Measurements from ENCODE around the gene RELA. TPM values are rescaled to one million over a fixed set of nuclear protein-coding genes. Genes with fewer than 3 reads are reported as not detected.
"Not testable (repeated sequence)": the region's sequence is repeated elsewhere in the genome, so short reads cannot be mapped to it uniquely, and the experiment has no call there.

RELA gene
- total RNA-seq, 4 donors from 2014 or later, result 47.3 to 78.8 (median 63.9) TPM

DNA sequence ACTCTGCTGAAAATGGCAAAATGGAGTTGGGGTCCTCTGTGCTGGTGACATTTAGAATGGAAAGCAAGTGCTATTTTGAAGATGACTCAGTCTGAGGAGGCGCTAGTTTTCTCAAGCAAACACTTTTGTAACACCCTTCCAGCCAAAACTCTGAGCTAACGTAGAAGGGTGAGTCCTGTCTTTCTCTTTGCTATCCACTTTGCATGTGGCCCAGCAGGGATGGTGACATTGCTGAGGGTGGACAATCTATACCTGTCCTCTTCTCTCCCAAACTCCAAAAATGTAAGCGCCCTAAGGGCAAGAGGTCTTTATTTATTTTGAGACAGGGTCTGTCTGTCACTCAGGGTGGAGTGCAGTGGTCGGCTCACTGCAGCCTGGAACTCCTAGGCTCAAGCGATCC, 45.7 kb upstream of the RELA start:
- TF ChIP-seq EP300 (IDR thresholded peaks at IDR 0.05), result no peak
- TF ChIP-seq POLR2A (IDR thresholded peaks at IDR 0.05), result no peak
- no peak for TF ChIP-seq POLR2AphosphoS5 (IDR thresholded peaks at IDR 0.05)
- no peak for TF ChIP-seq CTCF (IDR thresholded peaks at IDR 0.05)
- Histone ChIP-seq H3K27ac (no peak overlapping the region), H3K4me3 (no peak overlapping the region), H3K36me3 (peaks cover 0 to 7% of the 10 kb centered on the region in 2 donors), H3K9me3 (no peaks in the 10 kb centered on the region), H3K27me3 (peaks cover 10% of the 10 kb centered on the region), H3K4me1 (peaks cover 0 to 28% (median 8%) of the 10 kb centered on the region in 3 donors)
- ATAC-seq, result no peak
- 83 to 86% methylated on average over 1 to 2 of the region's 5 CpGs for WGBS, 2 donors (ENCODE audit: low coverage in 1 of 2)

- H3K27me3 ChIP-seq, result peaks cover 13% of the 10 kb centered on the region
- H3K27ac ChIP-seq, H3K4me3 ChIP-seq, H3K36me3 ChIP-seq, H3K9me3 ChIP-seq, ATAC-seq: not testable (repeated sequence)
- H3K4me1 ChIP-seq, result peaks cover 0 to 18% (median 0%) of the 10 kb centered on the region in 3 donors
- WGBS, 2 donors (ENCODE audit: low coverage in 1 of 2), result 86 to 100% methylated on average over 1 to 9 of the region's 12 CpGs
Measured at GRCh38 chr11:65707002-65707401, 44.3 kb upstream of the RELA start.

- Histone ChIP-seq H3K27me3 (peaks cover 13% of the 10 kb centered on the region), H3K27ac (peak overlapping the region in 1 of 4 donors; percentile 63), H3K4me3 (peak overlapping the region in 1 of 2 donors; percentile 28), H3K4me1 (peaks cover 0 to 15% (median 0%) of the 10 kb centered on the region in 3 donors)
- WGBS, 2 donors (ENCODE audit: low coverage in 1 of 2), result 0 to 17% methylated on average over 7 to 9 of the region's 14 CpGs
- not testable (repeated sequence) for H3K9me3 ChIP-seq, ATAC-seq, H3K36me3 ChIP-seq
- TF ChIP-seq CTCF (IDR thresholded peaks at IDR 0.05), result peak; percentile 72 to 85 (median 78)
Measured at GRCh38 chr11:65706303-65706763, 43.6 kb upstream of the RELA start.

- TF ChIP-seq CTCF (IDR thresholded peaks at IDR 0.05) (no peak), EP300 (IDR thresholded peaks at IDR 0.05) (no peak), POLR2A (IDR thresholded peaks at IDR 0.05) (no peak), POLR2AphosphoS5 (IDR thresholded peaks at IDR 0.05) (no peak)
- 60 to 71% methylated on average over 2 to 3 of the region's 4 CpGs for WGBS, 2 donors (ENCODE audit: low coverage in 1 of 2)
- peaks cover 13% of the 10 kb centered on the region for H3K27me3 ChIP-seq
- no peaks in the 10 kb centered on the region for H3K36me3 ChIP-seq
- H3K9me3 ChIP-seq, result no peaks in the 10 kb centered on the region
- ATAC-seq, result no peak
- no peak overlapping the region for H3K4me3 ChIP-seq
- H3K27ac ChIP-seq, result no peak overlapping the region
- peaks cover 0 to 5% (median 0%) of the 10 kb centered on the region in 3 donors for H3K4me1 ChIP-seq
Measured at GRCh38 chr11:65703846-65704245, 41.1 kb upstream of the RELA start.

GRCh38 chr11:65701686-65702085, 39.0 kb upstream of the RELA start:
- peaks cover 0 to 5% (median 0%) of the 10 kb centered on the region in 3 donors for H3K4me1 ChIP-seq
- ATAC-seq, result no peak
- H3K27me3 ChIP-seq, result peaks cover 13% of the 10 kb centered on the region
- 67 to 83% methylated on average over 1 of the region's 1 CpG for WGBS, 2 donors (ENCODE audit: low coverage in 1 of 2)
- no peak for TF ChIP-seq CTCF (IDR thresholded peaks at IDR 0.05)
- TF ChIP-seq POLR2AphosphoS5 (IDR thresholded peaks at IDR 0.05), result no peak
- no peak for TF ChIP-seq POLR2A (IDR thresholded peaks at IDR 0.05)
- no peak for TF ChIP-seq EP300 (IDR thresholded peaks at IDR 0.05)
- no peak overlapping the region for H3K4me3 ChIP-seq
- no peaks in the 10 kb centered on the region for H3K9me3 ChIP-seq
- H3K36me3 ChIP-seq, result no peaks in the 10 kb centered on the region
- no peak overlapping the region for H3K27ac ChIP-seq

All from gastroesophageal sphincter (tissue), 4 donors.